OCI-LY7 (cell line): ENCODE results near the gene RAB3C. TPM values are rescaled to one million over a fixed set of nuclear protein-coding genes. Genes with fewer than 3 reads are reported as not detected.
"Not testable (repeated sequence)": the region's sequence is repeated elsewhere in the genome, so short reads cannot be mapped to it uniquely, and the experiment has no call there.

Source experiments
- BruUV-seq: library from RNA; stranded (reverse); fragments of 400-500 nt; replicated peaks from 2 replicates; lab custom pipeline; 2021; lab: Mats Ljungman, UMichigan
- CTCF ChIA-PET: fragments of 300-600 bp; sonication (Branson Sonifier 250); formaldehyde crosslinking; loops from one replicate; lab custom pipeline; 2022; ENCODE audit warnings: antibody characterized with exemption; ENCODE audit not compliant: unreplicated experiment; lab: Charles Lee
- POLR2A ChIA-PET: fragments of 300-600 bp; sonication (Branson Sonifier 250); formaldehyde crosslinking; loops from one replicate; lab custom pipeline; 2022; ENCODE audit warnings: antibody characterized with exemption; lab: Charles Lee
- DNase-seq: peaks from one replicate; pipeline ENCODE4 v3.0.0-alpha.2; 2015; ENCODE audit warnings: low spot score
- H2AFZ ChIP-seq: fragments of 200-600 bp; sonication (generic), shearing (Covaris generic); 2 replicates; pipeline ENCODE4 v1.6.1; 2014; ENCODE audit warnings: mild to moderate bottlenecking, antibody characterized with exemption, low read length, moderate library complexity
- H3K27ac ChIP-seq: fragments of 200-600 bp; sonication (generic); 2 replicates; pipeline ENCODE4 v1.5.1; 2014; ENCODE audit warnings: mixed run types, low read depth, mild to moderate bottlenecking, moderate library complexity, low read length, inconsistent platforms; ENCODE audit not compliant: poor library complexity, severe bottlenecking
- H3K36me3 ChIP-seq: fragments of 200-600 bp; sonication (generic); 2 replicates; pipeline ENCODE4 v1.6.1; 2014; ENCODE audit warnings: mild to moderate bottlenecking, antibody characterized with exemption, low read length, moderate library complexity, mixed read lengths; ENCODE audit not compliant: insufficient read depth
- H3K4me1 ChIP-seq: fragments of 200-600 bp; sonication (generic); 2 replicates; pipeline ENCODE4 v1.5.1; 2014; ENCODE audit warnings: mild to moderate bottlenecking, low read length; ENCODE audit not compliant: insufficient read depth, poor library complexity, severe bottlenecking
- H3K4me2 ChIP-seq: fragments of 200-600 bp; sonication (generic); 2 replicates; pipeline ENCODE4 v1.6.1; 2014; ENCODE audit warnings: mild to moderate bottlenecking, low read length
- H3K4me3 ChIP-seq: fragments of 200-600 bp; sonication (generic); 2 replicates; pipeline ENCODE4 v1.5.1; 2014; ENCODE audit warnings: mild to moderate bottlenecking, low read depth, low read length; ENCODE audit not compliant: poor library complexity, severe bottlenecking
- H3K79me2 ChIP-seq: fragments of 200-600 bp; sonication (generic); 2 replicates; pipeline ENCODE4 v1.6.1; 2016; ENCODE audit warnings: low read depth, mild to moderate bottlenecking, low read length, moderate library complexity, mixed read lengths; ENCODE audit not compliant: insufficient read depth
- H3K9me2 ChIP-seq: fragments of 200-600 bp; sonication (generic); 2 replicates; pipeline ENCODE4 v1.6.1; 2016; ENCODE audit warnings: mild to moderate bottlenecking, low read length, mixed read lengths; ENCODE audit not compliant: insufficient read depth
- H3K9me3 ChIP-seq: fragments of 200-600 bp; sonication (generic); 2 replicates; pipeline ENCODE4 v1.6.1; 2014; ENCODE audit warnings: mild to moderate bottlenecking, mixed run types, low read length, mixed read lengths
- H4K20me1 ChIP-seq: fragments of 200-600 bp; sonication (generic); 2 replicates; pipeline ENCODE4 v1.6.1; 2014; ENCODE audit warnings: mild to moderate bottlenecking, antibody characterized with exemption, low read length, moderate library complexity, mixed read lengths; ENCODE audit not compliant: insufficient read depth
- CTCF ChIP-seq: fragments of 200-600 bp; sonication (generic); conservative IDR thresholded peaks from 2 replicates; pipeline ENCODE4 v1.5.1; 2014; ENCODE audit warnings: mild to moderate bottlenecking, antibody characterized with exemption, low read length, moderate library complexity, mixed read lengths
- EZH2phosphoT487 ChIP-seq: fragments of 200-600 bp; sonication (generic); IDR thresholded peaks from 2 replicates; pipeline ENCODE4 v1.6.1; 2018; ENCODE audit warnings: low read depth, borderline replicate concordance, mild to moderate bottlenecking, mixed run types, antibody characterized with exemption, low read length, moderate library complexity, mixed read lengths
- intact Hi-C: fragments of 100-400 bp; cut with micrococcal nuclease; formaldehyde crosslinking; loops from one replicate; pipeline ENCODE4 v1.10.0; 2022; ENCODE audit not compliant: unreplicated experiment
- total RNA-seq, 2 experiments: library from RNA; depleted of rRNA in 1 of 2; stranded (reverse); fragments of >200 nt in 1 of 2; shearing (Covaris generic) in 1 of 2; gene quantifications; 2 replicates each; pipeline ENCODE4 v1.2.3, GENCODE V29; 2014 to 2022

Gene RAB3C
- total RNA-seq, 2 experiments from 2014 or later: not detected

- peak; percentile 4 for DNase-seq
- H3K4me1 ChIP-seq: peaks cover 6% of the 10 kb centered on the region
- BruUV-seq: no TSS peak
- H2AFZ ChIP-seq: no peak overlapping the region
- TF ChIP-seq EZH2phosphoT487 (no peak), CTCF (no peak)
- H3K9me2 ChIP-seq: no peaks in the 10 kb centered on the region
- no peak overlapping the region for H3K4me2 ChIP-seq
- no peak overlapping the region for H3K27ac ChIP-seq
- no peaks in the 10 kb centered on the region for H3K9me3 ChIP-seq
- ChIA-PET CTCF (no interaction called here), POLR2A (interaction anchor here (0.8 kb wide), 1 partner anchor 266 kb away, joined by 3 read pairs; no protein-coding TSS in a partner anchor)
- H3K79me2 ChIP-seq: no peaks in the 10 kb centered on the region
- H3K4me3 ChIP-seq: no peak overlapping the region
- no peaks in the 10 kb centered on the region for H4K20me1 ChIP-seq
- no peaks in the 10 kb centered on the region for H3K36me3 ChIP-seq
- intact Hi-C loops: no loop called here
These were observed 37.0 kb upstream of the RAB3C start for GRCh38 chr5:58545912-58546311.

- TF ChIP-seq CTCF (no peak), EZH2phosphoT487 (no peak)
- POLR2A ChIA-PET: no interaction called here
- CTCF ChIA-PET: no interaction called here
- Histone ChIP-seq H3K36me3 (no peaks in the 10 kb centered on the region), H3K9me3 (no peaks in the 10 kb centered on the region), H3K9me2 (no peaks in the 10 kb centered on the region), H3K27ac (no peak overlapping the region), H3K79me2 (no peaks in the 10 kb centered on the region), H2AFZ (no peak overlapping the region), H4K20me1 (no peaks in the 10 kb centered on the region), H3K4me2 (no peak overlapping the region), H3K4me1 (peaks cover 6% of the 10 kb centered on the region), H3K4me3 (no peak overlapping the region)
- DNase-seq: no peak
- no TSS peak for BruUV-seq
- intact Hi-C loops: no loop called here
These were observed 34.8 kb upstream of the RAB3C start for GRCh38 chr5:58548068-58548467.

GRCh38 chr5:58551492-58551891 is 31.4 kb upstream of the RAB3C start:
- H3K79me2 ChIP-seq: no peaks in the 10 kb centered on the region
- no peak overlapping the region for H3K4me3 ChIP-seq
- TF ChIP-seq CTCF: no peak
- no peak overlapping the region for H2AFZ ChIP-seq
- no peaks in the 10 kb centered on the region for H4K20me1 ChIP-seq
- H3K4me2 ChIP-seq: no peak overlapping the region
- H3K36me3 ChIP-seq: no peaks in the 10 kb centered on the region
- no peaks in the 10 kb centered on the region for H3K4me1 ChIP-seq
- intact Hi-C loops: no loop called here
- ChIA-PET CTCF (no interaction called here), POLR2A (no interaction called here)
- no peak for DNase-seq
- no peaks in the 10 kb centered on the region for H3K9me2 ChIP-seq
- BruUV-seq: no TSS peak
- H3K9me3 ChIP-seq: no peaks in the 10 kb centered on the region
- no peak overlapping the region for H3K27ac ChIP-seq

- H3K4me2 ChIP-seq, BruUV-seq, H3K27ac ChIP-seq, H3K4me3 ChIP-seq, H4K20me1 ChIP-seq, DNase-seq, H3K9me2 ChIP-seq, H3K79me2 ChIP-seq, intact Hi-C loops, H3K9me3 ChIP-seq, H3K36me3 ChIP-seq, H2AFZ ChIP-seq, POLR2A ChIA-PET, H3K4me1 ChIP-seq, CTCF ChIA-PET: not testable (repeated sequence)
These were observed 25.1 kb upstream of the RAB3C start for GRCh38 chr5:58557665-58558338.
